HUDEP-2 (cell line): Measurements from ENCODE around the gene DCHS2.

Experiments
- DNase-seq, 76 experiments: peaks; one replicate each; lab custom pipeline; 2025; ENCODE audit not compliant: unreplicated experiment in 76 of 76; lab: John Stamatoyannopoulos, UW

The DCHS2 gene

DNA sequence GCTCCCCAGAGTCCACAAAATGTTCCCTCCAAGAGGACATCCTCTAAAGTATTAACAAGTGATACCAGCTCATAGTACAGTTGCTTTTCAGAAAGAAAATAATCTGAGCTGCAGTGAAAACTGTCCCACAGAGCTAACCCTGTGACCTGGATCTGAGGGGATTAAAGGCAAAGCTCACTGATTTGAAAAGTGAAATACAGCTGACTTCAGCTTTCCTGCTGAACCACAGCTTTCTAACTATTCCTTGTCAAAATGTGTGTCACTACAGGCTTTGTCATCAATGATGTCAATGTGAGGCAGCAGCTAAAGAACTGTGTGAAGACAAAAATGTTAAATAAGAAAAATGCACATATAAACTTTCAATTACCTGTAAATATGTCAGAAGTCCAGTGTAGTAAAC lies 36.9 kb downstream of the DCHS2 start:
- no peak for DNase-seq

DNA sequence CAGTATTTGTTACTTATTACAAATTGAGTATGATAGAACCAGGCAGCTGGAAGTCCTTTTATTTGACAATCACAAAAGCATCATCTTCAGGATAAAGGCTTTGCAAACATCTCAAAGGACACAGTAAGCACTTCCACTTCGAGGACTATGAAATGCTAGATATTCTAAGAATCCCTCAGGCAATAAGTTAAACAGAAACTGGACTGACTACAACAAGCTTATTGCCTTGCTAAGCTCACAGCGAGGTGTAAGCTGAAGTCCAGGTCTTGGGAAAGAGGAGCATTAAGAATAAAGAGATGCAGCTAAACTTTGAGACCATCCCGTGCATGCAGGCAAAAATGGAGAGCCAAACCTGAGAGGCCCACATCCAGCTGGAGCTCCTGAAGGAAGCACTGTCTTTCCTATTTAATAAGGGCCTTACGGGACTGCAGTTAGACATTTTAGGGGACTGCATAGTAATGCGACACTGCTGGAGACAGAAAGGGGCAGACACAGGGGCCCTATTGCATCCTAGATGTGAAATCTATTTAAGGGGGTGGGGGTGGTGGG lies 38.7 kb downstream of the DCHS2 start:
- no peak for DNase-seq

DNA sequence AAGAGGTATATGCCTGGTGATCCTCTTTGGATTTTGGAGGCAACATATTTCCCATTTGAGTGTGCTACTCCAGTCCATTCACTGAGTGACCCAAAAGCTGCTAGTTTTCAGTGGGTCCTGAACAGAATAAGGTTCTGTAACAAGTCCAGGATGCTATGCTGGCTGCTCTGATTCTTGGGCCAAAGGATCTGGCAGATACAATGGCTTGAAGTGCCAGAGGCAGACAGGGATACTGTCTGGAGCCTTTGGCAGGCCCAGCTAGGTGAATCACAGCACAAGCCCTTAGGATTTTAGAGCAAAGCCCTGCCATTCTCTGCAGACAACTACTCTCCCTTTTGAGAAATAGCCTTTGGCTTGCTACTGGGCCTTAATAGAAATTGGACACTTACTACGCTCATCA lies 40.6 kb downstream of the DCHS2 start:
- no peak for DNase-seq

DNA sequence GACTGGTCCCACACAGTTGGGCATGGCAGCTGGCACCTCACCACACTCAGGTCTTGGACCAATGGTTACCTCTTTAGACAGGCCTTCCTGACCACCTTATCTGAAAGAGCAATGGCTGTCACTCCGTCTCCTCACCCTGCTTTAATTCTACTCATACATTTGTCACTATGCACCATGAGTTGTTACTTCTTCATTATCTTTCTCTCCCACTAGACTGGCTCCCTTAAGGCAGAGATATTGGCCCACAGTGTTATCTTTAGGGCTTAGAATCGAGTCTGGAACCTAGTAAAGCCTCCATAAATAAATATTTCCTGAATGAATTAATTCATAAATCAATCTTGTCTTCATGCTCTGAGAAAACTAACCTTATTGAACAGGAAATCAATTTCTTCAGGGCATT lies 46.6 kb downstream of the DCHS2 start:
- no peak for DNase-seq

DNA sequence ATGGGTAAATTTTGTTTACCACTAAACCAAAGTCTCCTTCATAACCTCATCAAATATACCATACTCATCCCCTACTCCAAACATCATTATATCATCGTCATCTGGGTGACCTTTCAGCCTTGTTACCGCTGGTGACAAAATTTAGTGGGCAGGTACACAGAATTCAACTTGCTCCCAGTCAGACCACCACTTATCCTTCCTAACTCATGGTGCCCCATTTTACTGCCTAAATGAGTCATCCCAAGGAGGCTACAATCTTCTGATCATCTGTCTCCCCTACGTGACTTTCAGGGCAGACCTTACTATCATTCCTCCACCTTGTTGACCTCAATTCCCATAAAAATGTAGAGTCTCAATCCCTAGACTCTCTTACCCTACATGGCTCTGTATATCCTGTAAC lies 49.6 kb downstream of the DCHS2 start:
- DNase-seq = no peak

DNA sequence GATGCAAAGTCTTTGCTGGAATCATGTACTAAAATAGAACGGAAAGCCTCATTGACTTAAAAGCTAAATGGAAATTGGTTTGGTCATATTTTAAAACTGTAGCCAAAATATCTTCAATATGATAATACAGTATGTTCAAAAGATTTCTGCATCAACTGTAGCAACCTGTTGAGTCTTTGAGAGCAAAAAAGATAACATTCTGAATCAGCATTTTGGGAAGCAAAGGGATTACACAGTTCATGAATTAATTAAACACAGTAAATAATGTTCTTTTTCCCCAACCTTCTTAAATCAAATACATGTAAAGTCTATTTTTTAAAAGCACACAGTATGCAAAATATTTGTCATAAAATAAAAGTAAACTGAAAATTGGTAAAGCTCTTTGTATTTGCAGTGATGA lies 50.5 kb downstream of the DCHS2 start:
- no peak for DNase-seq

DNA sequence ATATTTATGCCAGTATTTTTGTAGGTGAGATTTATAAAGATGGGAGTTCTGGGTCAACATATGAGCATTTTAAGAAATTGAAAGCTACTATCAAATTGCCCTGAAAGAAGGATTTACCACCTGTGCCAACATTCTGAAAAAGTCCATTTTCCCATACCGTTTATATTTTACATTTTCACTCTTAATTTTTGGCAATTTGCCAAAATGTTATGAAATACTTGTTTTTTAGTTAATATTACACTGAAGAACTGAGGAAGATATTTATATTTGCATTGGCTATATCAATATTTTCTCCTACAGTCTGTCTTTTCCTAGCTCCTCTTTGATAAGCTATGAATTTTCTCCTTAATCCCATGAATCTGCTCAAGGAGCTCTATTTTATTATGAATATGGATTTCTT lies 52.4 kb downstream of the DCHS2 start:
- DNase-seq = no peak

DNA sequence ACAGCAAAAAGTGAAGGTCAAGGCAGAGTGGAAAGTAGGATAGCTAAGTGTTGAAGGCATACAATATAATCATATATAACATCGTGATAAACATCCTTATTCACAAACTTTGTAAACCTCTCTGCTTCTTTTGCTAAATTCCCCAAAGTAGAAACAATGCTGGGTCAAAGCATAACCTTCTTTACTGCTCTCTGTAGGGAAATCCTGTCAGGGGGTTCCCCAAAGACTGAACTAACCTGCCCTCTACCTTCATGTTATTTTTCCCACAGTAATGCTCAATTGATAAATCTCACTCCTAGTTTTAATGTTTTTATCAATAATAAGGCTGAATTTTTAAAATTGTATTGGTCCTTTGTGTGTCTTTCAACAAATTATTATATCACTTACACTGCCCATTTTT lies 55.7 kb downstream of the DCHS2 start:
- DNase-seq = no peak

DNA sequence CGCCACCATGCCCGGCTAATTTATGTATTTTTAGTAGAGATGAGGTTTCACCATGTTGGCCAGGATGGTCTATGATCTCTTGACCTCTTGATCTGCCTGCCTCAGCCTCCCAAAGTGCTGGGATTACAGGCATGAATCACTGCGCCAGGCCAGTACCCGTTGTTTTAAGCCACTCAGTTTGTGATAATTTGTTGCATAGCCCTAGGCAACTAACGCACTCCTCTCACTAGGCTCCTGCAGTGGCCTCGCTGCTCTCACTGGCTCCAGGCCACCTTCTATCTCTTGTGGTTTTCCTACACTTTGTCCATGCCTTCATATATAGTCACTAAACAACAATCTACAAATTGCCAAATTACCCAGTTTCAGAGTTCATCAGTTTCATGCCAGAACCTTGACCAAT lies 58.1 kb downstream of the DCHS2 start:
- no peak for DNase-seq

DNA sequence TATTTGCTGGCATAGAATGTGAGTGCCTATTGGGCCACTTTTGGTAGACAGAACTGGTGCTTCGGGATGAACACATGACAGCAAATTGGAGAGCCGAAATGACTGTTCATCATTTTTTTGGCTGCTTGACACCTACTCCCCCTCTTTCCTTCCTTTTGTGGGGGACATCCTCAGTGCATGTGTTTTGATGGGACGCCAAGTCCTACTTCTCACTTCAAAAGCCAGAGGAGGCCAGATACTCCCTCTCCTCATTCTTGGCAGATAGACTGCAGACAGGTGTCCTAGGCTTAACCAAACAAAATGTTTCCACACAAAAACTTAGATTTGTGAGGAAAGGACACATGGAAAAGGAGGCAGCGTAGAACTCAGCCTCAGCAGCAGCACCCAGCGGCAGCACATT lies 62.4 kb downstream of the DCHS2 start:
- DNase-seq = no peak

DNA sequence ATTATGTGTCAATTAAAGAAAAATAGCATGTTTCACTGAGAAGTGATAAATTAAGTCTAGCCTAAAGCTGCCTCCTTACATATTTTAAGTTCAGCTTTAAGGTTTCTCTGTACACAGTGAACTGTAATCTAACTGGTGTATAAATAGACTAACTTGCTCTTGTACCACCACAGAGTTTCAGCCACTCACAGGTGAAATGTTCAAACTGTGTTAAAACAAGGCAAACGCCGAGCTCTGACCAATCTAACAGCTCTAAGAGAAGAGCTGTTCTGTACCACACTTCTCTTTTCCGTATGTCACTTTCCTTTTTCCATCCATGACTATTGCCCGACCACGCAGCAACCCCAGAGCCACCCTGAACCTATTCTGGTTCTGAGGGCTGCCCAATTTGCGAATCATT lies 64.5 kb downstream of the DCHS2 start:
- DNase-seq = no peak

DNA sequence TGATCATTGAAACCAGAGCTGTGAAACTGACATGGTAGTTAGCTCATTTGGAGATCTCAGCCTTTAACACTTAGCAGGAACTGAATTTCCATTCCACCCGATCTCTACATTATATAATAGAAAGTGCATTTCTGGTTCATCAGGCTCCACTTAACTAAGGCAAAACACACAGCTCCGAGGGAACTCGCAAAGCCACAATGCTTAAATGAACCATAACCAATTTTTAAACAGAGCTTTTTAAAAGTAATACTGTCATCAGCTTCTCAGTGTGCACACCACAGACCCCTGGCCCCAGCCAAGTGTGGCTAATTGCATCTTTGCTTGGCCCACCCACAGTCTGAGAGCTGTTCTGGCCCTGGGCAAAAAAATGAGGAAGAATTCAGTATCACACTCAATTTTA lies 66.1 kb downstream of the DCHS2 start:
- DNase-seq = no peak

DNA sequence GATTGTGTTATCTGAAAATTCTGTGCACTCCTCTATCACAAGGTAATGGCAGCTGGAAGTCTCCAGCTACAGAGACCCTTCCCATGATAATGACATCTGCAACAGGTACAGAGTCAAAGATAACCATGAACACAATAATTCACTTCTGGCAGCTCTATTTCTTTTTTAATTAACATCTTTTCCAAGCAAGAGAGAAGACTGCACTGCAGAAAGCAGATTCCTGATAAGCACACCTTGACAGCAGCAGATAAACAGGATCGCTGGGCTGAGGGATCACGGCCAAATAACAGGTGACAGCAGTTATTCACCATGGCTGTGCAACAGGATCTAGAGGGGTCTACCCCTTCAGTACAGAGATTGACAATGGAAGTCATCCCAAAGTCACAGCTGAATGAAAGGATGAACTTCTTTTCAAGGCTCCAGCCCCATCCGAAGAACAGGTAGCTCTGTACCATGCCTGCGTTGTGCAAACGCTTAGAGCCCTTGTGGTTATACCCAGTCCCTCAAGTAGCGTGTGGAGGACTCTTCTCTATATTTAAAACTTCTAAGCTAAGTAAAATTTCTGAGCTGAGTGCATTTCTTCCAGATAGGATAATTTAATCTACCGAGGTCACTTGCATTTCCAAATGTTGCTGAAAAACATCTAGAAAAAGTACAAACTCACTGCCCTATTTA lies 66.7 kb downstream of the DCHS2 start:
- DNase-seq = no peak

DNA sequence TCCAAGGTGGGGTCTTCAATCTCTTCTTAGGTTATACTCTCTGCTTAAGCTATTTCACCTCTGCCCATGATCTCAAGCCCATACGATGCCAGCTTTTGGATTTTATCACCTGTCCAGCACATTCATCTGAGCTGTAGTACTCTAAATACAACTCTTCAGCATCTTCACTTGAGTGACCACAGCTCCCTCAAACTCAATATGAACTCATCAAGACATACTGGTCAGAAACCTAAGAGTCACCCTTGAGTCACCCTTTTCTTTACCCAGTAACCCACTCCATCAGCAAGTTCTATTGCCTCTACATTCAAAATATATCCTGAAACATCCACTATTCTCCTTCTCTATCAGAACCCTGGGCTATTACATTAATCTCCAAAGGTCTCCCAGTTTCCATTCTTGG lies 69.4 kb downstream of the DCHS2 start:
- DNase-seq = no peak

DNA sequence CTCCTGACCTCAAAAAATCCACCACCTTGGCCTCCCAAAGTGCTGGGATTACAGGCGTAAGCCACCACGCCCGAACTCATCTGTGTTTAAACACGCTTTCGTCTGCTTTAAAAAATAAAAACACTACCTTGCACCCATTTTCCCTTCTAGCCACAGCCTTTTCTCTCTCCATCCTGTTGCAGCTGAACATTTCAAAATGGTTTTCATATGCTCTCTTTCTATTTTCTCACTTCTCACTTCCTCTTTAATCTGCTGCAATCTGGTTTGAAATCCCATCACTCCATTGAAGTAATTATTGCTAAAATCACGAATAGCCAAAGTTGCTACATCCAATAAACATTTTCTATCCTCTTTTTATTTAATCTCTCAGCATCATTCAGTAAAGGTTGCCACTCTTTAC lies 70.0 kb downstream of the DCHS2 start:
- no peak for DNase-seq

DNA sequence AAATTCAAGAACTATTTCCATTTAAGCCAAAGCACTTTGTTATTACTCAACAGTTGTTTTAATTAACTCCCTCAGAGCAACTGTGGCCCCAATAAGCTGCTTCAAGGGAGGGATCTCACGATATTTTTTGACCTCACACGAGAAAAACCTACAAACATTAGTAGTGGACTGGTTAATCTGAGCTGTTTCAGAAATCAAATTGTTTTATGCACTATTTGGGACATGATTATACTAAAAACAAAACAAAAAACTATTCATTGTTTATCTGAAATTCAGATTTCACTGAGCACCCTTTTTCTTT lies 74.3 kb downstream of the DCHS2 start:
- DNase-seq = no peak

DNA sequence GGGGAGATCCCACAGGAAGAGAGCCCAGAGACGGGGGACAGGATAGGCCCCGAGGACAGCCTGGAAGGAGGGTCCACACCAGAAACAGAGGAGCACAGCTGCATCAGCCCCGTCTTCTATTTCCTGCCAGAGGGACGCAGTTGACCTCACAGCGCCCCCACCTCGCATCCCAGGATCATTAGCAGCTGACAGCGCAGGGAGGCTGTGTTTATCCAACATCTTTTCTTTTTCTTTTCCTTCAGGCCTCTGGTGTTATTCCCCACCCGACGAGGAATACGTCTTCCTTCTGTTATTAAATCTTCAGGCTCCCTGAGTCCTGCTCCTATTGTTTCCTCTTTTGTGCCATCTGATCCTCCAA lies 75.4 kb downstream of the DCHS2 start:
- DNase-seq = no peak

DNA sequence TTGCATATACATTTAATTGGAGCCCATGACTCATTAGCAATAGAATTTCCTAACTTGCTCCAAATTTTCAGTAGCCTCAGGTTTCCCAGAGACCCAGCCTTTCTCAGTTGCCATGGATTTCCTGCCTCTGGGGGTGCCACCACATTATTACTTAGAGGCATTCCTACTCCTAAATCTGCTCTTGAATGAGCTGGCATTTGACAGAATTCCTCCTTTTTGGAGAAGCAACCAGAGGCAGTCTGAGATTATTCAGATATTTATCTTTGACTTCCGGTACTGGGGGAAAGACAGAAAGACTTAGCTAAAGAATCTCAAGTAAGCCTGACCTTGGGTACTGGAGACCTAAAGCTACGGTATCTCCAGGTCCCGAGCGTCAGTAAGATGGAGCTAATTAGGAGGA lies 76.3 kb downstream of the DCHS2 start:
- no peak for DNase-seq

DNA sequence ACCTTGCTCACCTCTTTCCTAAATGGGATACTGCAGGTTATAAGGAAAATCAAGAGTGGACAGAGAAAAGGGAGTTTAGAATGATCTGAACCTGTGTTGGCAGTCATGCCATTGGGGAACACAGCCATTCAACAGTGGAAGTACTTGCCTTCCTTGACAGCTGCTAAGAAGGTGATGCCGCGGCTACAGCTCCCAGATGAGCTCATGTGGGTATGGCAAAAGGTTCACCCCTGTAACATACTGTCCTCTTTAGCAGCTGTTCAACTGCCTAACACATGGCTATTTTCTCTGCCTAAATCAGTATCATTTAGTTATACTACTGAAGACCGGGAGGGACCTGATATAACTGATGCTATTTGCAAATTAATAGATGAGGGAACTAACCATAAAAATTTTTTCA lies 76.8 kb downstream of the DCHS2 start:
- no peak for DNase-seq

DNA sequence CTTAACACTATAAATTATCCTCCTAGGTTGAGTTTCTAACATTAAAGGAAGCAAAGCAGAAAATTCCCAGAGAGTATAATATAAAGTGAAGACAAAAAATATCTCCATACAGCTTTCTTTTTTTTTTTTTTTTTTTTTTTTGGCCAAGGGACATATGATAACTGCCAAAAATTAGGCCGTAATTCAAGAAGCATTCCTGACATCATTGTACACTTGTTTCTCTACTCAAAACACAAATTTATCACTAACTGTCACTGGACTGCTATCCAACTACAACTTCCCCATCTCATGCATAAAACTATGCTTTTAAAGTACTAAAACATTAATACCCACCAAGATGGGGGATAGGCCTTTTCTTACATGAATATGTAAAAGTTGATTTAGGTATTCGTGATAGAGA lies 77.2 kb downstream of the DCHS2 start:
- DNase-seq = no peak

DNA sequence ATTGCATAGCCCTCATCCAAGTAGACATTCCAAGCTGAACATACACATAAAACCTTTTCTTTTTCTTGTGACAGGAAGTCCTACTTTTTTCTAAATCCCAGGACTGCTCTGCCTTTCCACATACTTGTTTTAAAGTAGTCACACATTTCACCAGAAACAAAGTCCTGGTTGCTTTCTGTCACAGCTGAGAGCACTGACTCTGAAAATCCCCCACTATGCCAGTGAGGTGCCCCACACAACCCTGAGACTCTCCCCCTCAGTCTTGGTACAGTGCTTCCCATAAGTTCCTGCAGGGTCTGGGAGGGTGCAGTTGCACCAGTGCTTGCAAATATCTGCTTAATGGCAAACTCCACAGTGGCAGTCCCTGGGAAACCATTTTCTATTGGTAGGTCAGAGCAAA lies 84.2 kb downstream of the DCHS2 start:
- no peak for DNase-seq

DNA sequence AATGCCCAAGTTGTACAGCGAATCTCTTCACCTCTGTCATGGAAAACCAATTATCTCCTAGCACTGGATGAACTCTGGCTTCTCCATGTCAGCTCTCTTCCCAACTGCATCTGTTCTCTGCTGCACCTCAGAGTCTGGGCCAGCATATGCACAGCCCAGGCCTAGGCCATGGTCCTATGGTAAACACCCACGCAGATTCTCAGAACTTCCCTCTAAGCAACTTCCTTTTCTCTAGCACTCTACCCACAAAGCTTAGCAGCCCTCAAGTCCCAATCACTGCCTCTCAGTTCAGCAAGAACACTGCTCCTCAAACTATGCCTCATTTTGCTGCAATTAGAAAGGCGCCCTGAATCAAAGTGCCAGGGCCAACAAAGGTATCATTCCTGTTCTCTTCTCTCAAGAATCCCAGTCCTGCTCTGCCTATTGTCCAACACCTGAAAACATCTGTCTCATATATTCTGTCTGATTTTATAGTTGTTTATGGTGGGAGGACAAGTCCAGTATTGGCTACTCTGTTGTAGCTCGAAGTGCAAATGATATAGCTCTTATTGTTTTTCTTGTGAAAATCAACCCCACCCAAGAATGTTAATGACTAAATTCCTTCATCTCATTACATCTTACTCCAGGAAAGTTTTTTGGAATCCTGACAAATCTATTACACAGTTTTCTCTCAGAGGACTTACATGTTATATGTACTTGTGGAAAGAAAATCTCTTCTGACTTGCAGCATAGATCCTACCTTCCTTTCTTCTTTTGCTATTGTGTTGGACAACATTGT lies 85.4 kb downstream of the DCHS2 start:
- DNase-seq = no peak
